Myocyte (in vitro differentiated cells): ENCODE measurements around the gene ZNF536. TPM values are rescaled to one million over a fixed set of nuclear protein-coding genes. Genes with fewer than 3 reads are reported as not detected.
"Not testable (repeated sequence)": the region's sequence is repeated elsewhere in the genome, so short reads cannot be mapped to it uniquely, and the experiment has no call there.

Experiments used
- DNase-seq: peaks from one replicate; pipeline ENCODE4 v3.0.0-alpha.2; 2012; ENCODE audit warnings: low read depth
- total RNA-seq: library from RNA; depleted of rRNA; stranded (reverse); fragments of >200 nt; gene quantifications from 2 replicates; pipeline ENCODE4 v1.2.3, GENCODE V29; 2014

ZNF536 gene
- total RNA-seq, 1 donor from 2014 or later: not detected

DNA sequence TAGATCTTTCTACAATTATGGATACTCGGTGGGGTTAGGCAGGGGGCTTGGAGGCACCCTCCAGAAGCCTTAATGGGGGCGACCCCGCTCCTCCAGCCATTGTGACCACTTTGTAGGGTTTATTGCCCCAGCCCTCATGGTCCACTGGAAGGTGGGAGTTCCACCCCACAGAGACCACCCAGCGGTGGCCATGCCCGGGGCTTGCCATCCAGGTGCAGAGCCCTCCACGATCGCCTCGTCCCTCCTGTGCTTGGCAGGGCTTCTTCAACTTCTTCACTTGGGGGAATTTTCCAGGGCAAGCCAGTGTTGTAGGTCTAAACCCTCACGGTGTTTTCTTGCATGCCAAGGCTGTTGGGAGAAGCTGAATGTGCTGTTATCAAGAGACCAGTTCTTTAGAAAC, 16.1 kb downstream of the ZNF536 start:
- DNase-seq: no peak

DNA sequence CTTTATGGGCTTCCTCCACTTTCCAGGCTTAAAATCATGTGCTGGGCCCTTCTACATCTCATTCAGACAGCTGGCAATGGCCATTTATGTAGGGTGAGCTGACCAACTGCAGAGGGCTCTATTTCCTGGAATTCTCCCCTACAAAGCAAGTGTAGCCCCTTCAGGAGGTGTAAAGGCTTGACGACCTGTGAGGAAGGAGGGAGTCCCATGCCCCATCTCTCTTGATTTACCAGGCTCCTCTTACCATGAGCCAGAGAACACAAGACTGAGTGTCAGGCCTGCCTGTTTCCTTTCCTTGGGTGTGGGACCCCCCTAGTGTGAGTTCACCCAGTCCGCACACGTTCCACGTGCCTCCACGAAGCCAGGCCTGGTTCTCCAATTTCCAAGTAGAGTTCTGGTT, 16.6 kb downstream of the ZNF536 start:
- DNase-seq: no peak

DNA sequence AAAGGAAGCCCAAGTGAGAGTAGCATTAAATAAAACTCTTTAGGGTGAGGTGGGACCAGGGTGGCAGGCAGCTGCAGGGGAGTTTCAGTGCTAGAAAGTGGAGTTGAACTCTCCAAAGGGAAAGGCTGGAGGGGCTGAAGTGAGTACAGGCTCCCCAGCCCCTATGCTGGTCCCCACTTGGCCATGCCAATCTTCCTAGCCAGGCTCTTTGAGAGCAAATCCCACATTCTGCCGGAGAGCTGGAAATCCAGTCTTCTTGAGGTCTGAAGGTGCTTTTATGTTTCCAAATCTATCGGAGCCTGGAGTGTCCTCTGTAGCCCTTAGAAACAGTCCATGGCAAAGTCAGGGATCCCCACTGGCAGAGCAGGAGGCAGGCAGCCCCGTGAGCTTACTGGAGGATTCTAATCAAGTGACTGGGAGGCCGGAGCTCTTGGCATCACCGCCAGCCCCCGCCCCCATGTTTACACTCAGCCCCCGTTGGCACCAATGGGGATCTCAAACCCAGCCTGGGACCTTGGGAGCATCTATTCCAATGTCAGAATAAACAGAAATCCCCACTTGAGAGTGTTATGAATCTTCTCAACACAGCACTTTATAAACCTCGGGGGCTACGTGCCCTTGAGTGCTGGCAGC, 18.3 kb downstream of the ZNF536 start:
- DNase-seq: no peak

DNA sequence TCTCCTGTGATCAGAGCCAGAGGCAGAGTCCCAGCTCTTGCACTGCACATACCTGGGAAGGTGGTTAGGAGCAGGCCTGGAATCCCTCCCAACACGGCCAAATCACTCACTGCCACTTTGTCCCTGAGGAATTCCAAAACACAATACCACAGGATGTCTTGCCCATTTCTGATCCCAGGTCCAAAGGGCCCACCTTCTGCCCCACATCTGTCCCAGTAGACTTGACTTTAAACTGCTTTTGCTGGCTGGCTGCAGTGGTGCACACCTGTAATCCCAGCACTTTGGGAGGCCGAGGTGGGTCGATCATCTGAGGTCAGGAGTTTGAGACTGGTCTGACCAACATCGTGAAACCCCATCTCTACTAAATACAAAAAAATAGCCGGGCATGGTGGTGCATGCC, 18.9 kb downstream of the ZNF536 start:
- no peak for DNase-seq

DNA sequence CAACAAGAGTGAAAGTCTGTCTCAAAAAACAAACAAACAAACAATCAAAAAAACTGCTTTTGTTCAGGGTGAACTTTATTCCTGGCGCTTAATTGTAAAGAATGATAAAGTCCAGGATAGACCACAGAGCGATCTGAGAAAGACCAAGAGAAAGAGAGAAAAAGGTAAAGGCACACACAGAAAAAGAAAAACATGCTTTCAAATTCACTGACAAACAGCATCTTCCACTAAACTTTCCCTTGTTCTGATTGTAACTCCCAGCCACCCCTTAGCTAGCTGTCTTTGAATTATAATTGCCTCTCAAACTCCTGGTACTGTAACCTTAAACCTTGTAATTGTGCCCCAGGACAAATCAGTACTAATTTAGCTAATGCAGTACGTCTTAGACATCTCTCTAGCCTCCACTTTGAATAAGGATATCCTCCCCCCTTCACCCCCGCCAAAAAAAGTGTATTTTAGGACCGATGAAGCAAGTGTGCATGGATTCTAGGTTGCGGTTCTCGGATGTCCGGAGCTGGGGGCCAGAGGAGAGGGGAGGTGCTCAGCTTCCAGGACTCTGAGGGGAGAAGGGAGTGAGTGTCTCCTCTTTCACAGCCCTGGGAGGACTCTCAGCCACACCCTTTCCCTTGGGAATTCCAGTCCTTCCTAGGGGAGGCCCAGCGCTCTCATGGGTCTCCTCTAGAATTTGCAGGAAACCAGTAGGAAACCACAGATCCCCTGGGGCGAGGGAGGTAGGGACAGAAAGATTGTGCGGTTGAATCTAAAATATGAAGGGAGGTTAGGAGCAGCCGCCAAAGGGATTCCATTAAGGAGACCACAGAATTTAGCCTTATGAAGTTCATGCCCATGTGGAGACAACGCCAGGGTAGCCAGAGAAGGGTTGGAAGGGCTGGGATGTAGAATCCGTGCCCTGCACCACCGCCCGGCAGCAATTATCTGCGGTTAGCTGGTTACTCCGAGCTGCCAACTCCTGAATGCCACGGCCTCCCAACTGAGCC, 19.7 kb downstream of the ZNF536 start:
- DNase-seq: peak; percentile 56

DNA sequence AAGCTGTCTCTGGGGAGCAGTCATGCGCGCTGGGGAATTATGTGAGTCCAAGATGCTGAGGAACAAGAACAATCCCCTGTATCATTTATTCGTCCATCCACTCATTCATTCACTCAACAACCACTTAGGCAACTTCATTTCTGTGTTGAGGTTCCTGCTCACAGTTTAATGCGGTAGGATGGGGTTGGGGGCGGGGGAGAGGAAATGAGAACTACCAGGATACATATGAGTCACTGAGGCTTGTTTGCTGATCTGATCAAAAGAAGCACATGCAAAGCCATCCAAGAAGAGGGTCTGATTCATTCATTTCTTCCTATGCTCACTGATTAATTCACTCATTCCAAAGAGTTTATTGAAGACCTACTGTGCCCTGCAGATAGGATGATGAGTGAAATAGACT, 20.9 kb downstream of the ZNF536 start:
- no peak for DNase-seq

DNA sequence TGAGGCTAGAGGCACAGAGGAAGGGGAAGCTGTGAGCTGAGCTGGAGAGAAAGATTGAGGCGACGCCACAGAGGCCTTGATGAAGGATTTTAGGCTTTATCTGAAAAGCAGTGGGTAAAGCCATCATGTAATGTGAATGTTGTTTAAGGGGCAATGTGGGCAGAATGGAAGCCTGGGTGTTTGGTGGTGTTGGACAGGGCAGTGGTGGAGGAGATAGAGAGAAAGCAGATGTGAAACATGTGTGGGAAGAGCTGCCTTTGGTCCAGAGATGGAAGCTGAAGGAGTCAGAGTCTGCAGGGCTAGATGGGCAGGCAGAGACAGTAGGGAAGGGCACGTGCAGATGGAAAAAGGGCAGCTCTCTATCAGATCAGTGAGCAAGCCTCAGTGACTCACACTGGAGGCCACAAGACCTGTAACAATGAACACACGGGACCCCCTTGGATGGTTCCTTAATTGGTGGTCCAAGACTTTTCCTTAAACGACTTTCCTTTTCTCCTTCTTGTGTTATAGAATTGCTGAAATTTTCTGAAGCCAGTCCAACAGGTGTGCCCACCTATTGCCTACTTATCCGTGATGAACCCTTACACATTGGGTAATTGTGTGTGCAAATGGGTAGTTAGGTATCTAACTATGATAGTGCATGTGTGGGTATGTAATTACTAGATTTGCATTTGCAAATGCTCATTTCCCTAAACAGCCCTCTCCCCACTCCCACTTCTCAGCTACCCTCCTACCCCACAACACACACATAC, 21.7 kb downstream of the ZNF536 start:
- DNase-seq: no peak

DNA sequence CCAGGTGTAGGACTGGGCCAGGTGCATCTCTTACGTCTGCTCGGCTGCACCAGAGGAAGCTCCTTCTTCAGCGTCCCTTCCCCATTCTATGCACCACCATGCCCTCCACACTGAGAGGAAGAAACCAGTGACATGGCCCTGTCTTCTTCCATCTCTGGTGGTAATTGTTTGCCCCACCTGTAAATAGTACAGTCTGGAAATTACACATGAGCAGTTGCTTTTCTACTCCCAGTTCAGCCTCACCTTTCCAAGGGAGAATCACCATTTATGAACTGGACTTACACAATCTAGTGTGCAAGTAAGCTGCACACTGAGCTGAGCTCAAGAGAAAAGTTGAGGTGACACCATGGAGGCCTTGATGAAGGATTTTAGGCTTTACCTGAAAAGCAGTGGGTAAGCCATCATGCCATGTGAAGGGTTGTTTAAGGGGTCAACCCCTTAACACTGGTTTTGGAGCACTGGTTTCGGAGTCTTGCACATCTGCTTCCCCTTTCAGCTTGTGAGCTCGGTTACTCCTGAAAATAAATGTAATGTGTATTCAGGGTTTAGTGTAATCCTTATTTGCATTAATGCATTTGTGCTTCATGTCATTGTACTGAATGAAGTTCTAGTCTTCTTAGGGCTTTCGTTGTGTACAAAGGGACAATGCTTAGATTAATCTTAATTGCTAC, 22.4 kb downstream of the ZNF536 start:
- no peak for DNase-seq

DNA sequence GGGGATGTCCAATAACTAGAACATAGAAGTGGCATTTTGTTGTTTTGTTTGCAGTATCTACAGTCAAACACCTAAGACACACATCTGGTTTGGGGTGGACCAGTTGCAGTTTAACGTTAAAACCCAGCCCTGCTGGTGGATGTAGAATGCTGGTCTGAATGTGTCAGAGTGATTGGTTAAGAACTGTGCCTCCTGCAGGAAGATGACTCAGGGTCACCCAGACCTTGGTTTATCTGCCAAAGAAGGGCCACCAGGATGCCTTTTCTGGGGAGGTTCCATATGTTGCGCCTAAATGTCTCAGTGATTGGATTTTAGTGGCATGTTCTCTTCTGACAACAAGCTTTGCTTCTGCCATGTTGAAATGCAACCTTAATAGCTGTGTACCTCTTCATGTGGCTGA, 23.1 kb downstream of the ZNF536 start:
- no peak for DNase-seq

DNA sequence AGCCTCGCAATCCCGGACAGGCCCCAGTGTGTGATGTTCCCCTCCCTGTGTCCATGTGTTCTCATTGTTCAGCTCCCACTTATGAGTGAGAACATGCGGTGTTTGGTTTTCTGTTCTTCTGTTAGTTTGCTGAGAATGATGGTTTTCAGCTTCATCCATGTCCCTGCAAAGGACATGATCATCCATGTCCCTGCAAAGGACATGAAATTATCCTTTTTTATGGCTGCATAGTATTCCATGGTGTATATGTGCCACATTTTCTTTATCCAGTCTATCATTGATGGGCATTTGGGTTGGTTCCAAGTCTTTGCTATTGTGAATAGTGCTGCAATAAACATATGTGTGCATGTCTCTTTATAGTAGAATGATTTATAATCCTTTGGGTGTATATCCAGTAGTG, 26.4 kb downstream of the ZNF536 start:
- DNase-seq: not testable (repeated sequence)

DNA sequence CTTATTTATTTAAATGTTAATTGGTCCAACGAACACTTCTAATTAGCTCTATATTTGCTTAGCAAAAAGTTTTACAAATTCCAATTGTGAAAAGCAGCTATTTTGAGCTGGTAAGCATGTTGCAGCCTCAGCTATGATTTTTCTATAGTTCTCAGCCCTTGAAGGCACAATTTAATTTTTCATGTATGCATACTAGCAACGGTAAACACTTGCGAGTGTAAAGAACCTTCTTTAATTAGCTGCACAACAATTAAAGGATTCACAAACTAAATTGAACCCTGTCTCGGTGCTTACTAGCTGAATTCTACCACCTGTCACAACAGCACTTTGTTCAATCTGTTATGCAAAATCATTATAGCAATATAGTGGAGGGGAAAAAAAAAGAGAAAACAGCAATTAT, 29.8 kb downstream of the ZNF536 start:
- no peak for DNase-seq

DNA sequence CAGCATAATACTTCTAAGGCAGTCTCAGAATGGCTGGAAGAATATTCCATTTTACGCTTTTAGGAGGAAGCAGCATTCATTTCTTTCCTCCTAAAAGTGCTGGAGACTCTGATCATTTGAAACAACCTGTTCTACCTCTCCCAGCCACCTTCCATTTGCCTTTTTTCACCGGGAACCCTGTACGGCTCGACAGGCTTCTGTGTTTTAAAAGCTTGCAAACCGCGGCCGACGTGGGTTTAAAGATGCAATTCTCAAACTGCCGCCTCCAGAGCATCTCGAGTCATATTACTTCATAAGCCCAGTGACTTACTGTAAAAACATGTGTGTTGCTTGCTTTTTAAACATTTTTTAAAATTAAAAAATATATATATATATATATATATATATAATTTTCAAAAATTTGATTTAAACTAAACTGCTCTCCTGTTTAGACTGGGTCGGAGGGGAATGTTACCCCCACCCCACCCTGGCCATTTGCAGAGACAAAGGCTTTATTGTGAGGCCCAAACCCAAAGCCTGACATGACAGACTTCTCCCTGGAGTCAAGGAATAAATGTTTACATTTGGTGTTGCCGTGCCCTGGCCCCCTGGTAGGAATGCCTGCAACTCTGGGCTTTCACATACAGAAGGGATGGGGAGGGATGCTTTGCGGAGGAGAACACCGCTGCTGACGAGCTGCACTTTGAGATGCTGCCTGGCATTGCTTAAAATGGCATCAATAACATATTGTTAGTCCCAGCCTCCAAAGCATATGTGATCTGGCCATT, 30.4 kb downstream of the ZNF536 start:
- DNase-seq: no peak

DNA sequence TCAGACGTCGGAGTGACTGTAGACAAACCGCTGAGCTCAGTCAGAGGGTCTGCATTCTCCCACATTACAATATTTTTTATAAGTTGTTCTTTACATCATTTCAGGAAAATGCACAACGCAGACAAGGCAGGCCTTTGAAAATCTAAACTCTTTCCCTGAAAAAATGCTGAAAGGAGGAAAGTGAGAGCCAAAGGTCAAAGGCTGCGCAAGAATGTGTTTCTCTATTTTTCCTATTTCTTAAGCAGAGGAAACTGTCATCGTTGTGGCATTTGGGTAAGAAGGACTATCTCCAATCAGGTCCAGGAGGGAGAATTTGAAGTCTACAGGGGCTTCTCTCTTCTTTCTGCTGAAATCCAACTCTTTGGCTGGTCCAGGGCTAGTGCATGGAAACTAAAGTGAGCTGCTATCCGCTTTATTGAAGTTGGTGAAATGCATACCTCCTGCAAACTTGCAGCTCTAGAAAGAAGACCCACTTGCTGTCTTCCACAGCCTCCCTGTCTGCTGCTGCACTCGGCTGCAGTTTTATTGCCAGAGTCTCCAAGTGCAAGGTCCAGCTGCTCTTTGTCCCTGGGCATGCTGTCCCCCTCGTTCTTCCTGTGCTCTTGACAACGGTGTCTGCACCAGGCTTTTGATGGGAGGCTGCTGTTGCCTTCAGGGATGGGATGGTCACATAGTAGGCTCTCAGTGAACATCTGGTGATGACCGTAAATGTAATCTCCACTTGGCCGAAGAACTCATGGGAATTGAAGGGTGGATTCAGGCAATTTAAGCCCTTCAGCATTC, 31.2 kb downstream of the ZNF536 start:
- DNase-seq: no peak

DNA sequence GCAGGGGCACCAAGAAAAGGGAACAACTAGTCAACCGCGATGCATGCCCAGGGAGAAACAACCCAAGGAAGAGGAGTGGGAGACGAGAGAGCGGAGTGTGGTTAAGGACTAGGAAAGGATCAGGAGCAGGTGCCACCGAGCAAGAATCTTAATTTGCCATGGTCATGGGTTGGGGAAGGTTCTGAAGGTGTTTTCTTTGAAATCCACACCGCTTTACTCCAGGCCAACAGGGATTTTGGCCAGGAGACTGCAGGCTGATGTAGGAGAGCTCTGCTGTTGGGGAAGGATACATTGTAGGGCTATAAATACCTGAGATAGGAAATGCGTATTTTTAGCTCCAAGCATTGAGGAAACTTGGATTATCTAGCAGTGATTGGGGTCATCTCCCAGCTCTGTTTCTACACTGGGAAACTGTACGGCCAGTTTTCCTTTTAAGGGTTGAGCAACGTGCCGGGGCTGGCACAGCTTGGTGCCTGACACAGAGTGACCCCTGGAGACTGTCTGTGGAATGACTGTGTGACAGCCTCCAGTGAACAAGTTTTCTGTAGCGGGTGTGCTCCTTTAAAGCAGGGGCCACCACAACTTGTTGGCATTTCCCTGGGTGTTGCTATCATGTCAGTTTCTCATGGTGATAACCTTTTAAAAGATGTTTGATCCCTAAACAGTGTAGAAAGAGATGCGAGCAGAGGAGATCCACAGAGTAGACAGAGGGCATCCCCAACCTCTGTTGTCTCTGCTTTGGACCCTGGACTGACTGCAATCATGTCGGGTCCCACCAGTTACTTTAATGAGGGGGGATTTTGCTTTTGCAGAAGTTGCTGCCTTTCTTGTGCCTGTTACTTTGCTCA, 34.3 kb downstream of the ZNF536 start:
- no peak for DNase-seq

DNA sequence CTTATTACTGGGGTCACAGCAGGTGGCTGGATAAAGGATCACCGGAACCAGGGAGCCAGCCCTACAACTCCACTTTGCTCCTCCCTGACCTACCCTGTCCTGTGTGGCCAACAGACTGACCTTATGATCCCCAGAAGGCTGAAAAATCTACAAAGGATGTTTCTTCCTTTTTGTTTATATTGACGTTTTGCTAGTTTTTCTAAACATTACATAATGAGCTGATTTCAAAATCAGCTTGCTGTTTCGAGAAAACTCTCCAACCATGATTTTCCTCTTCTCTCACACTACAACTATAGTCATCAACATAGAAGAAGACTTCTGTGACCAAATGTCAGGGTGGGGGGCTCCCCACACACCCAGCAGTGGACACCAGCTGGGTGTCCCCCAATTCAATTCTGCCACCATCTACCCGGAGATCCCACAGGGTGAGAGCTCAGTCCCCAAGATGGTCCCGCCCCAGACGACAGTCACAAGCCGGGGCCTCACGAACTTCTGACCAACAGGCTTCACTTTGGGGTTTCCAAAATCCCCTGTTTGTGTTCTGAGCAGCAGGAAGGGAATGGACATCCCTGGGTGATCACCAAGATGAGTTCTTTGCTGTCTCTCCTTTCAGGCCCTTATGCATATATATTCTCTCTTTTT, 35.0 kb downstream of the ZNF536 start:
- no peak for DNase-seq

DNA sequence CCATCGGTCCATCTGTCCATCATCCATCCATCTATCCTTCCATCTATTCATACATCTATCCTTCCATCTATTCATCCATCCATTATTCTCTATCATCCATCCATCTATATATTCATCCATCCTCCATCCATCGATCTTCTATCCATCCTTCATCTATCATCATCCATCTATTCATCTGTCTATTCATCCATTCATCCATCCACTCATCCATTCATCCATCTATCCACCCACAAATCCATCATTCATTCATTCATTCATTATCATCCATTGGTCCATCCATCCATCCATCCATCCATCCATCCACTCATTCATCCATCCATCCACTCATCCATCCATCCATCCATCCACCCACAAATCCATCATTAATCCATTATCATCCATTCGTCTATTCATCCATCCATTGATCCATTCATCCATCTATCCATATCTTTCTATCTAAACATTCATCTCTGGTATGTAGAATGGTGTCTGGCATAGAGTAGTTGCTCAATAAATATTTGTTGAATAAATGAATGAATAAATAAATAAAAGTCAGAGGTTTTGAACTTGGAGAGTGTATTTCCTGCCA, 36.6 kb downstream of the ZNF536 start:
- DNase-seq: no peak

DNA sequence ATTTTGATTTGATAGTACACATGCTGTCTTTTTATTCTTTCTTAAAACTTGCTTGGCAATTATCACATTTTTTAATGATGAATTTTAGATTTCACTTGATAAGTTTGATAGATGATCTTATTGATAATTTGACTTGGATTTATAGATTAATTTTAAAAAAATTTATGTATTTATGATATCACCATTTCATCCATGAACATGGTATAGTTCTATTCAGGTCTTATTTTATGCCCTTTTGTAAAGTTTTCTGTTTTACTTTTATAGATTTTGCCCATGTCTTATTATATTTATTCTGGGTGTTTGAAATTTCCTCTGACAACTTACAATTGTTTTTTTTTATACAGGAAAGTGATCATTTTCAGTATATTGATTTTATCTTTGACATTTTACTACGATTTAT, 39.5 kb downstream of the ZNF536 start:
- DNase-seq: no peak

DNA sequence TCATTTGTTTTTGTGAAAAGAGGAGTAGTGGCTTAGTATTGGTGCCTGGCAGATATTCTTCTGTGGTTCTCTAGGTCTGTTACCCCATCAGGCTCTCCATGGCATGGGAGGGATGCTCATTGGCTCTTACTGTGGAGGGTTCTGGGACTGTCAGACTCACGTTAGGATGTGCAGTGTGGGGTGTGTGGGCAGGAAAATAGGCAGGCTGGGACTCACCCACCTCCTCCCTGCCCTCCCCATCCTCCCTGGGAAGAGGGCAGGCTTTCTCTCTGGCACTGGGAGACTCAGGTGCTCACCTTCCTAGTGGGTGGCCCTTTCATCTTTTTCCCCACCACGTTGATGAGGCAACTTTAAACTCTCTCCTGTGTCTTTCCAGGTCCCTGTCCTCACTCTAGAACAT, 44.2 kb downstream of the ZNF536 start:
- DNase-seq: no peak
